A673 (cell line): ENCODE results near the gene FEN1. TPM values are rescaled to one million over a fixed set of nuclear protein-coding genes. Genes with fewer than 3 reads are reported as not detected.
A peak's percentile ranks its signal among the peaks of the same experiment; 100 is the strongest.

Experiments
- BruUV-seq: library from RNA; stranded (reverse); fragments of 400-500 nt; replicated peaks from 2 replicates; lab custom pipeline; 2021; lab: Mats Ljungman, UMichigan
- CTCF ChIA-PET: fragments of 300-600 bp; sonication (Branson Sonifier 250); formaldehyde crosslinking; loops from one replicate; lab custom pipeline; 2022; ENCODE audit warnings: antibody characterized with exemption; lab: Charles Lee
- POLR2A ChIA-PET: fragments of 300-600 bp; sonication (Branson Sonifier 250); formaldehyde crosslinking; loops from one replicate; lab custom pipeline; 2022; ENCODE audit warnings: antibody characterized with exemption; ENCODE audit not compliant: low non-redundant PET; lab: Charles Lee
- DNase-seq: peaks from one replicate; pipeline ENCODE4 v3.0.0-alpha.2; 2015; ENCODE audit warnings: low spot score
- H3K27ac ChIP-seq: fragments of 200-600 bp; sonication (generic); 2 replicates; pipeline ENCODE4 v1.5.1; 2016; ENCODE audit warnings: mixed run types, low read depth, mild to moderate bottlenecking, mixed read lengths, antibody characterized with exemption, low read length; ENCODE audit not compliant: poor library complexity, severe bottlenecking
- H3K27me3 ChIP-seq: fragments of 200-600 bp; sonication (generic); replicated peaks from 2 replicates; pipeline ENCODE4 v1.6.1; 2017; ENCODE audit warnings: mixed run types, low read depth, mild to moderate bottlenecking, mixed read lengths, antibody characterized with exemption, low read length; ENCODE audit not compliant: insufficient read depth, poor library complexity
- H3K36me3 ChIP-seq: fragments of 200-600 bp; sonication (generic); 2 replicates; pipeline ENCODE4 v1.6.1; 2016; ENCODE audit warnings: mixed run types, mild to moderate bottlenecking, mixed read lengths, antibody characterized with exemption, low read length; ENCODE audit not compliant: insufficient read depth, poor library complexity, severe bottlenecking
- H3K4me1 ChIP-seq: fragments of 200-600 bp; sonication (generic); 2 replicates; pipeline ENCODE4 v1.6.1; 2017; ENCODE audit warnings: mixed run types, mild to moderate bottlenecking, mixed read lengths, antibody characterized with exemption, low read length; ENCODE audit not compliant: insufficient read depth, poor library complexity, severe bottlenecking
- H3K4me3 ChIP-seq: fragments of 200-600 bp; sonication (generic); 2 replicates; pipeline ENCODE4 v1.5.1; 2016; ENCODE audit warnings: low read depth, mixed run types, mild to moderate bottlenecking, mixed read lengths, low read length; ENCODE audit not compliant: poor library complexity, severe bottlenecking
- H3K9me3 ChIP-seq: fragments of 200-600 bp; sonication (generic); 2 replicates; pipeline ENCODE4 v1.6.1; 2016; ENCODE audit warnings: mixed run types, low read depth, mild to moderate bottlenecking, mixed read lengths, antibody characterized with exemption, low read length; ENCODE audit not compliant: poor library complexity, severe bottlenecking
- CTCF ChIP-seq: fragments of 300-800, 200-600 bp; sonication (generic); conservative IDR thresholded peaks from 2 replicates; pipeline ENCODE4 v1.5.1; 2017; ENCODE audit warnings: low read depth, mild to moderate bottlenecking, antibody characterized with exemption, low read length, moderate library complexity, mixed read lengths
- EZH2 ChIP-seq: fragments of 200-600 bp; sonication (generic); IDR thresholded peaks from 2 replicates; pipeline ENCODE4 v1.6.1; 2017; ENCODE audit warnings: borderline replicate concordance, low read depth, mild to moderate bottlenecking, mixed read lengths, antibody characterized with exemption, low read length; ENCODE audit not compliant: poor library complexity, severe bottlenecking
- intact Hi-C: fragments of 100-400 bp; cut with micrococcal nuclease; formaldehyde crosslinking; loops from one replicate; pipeline ENCODE4 v1.10.0; 2022; ENCODE audit not compliant: unreplicated experiment
- total RNA-seq: library from RNA; stranded (reverse); gene quantifications from 2 replicates; pipeline ENCODE4 v1.2.3, GENCODE V29; 2021

FEN1 gene
- total RNA-seq, 1 experiment from 2014 or later, result 152 TPM

- Histone ChIP-seq H3K36me3 (peaks cover 97% of the 10 kb centered on the region), H3K27ac (peak overlapping the region; percentile 38), H3K9me3 (no peaks in the 10 kb centered on the region), H3K4me1 (peaks cover 8% of the 10 kb centered on the region), H3K27me3 (no peaks in the 10 kb centered on the region), H3K4me3 (no peak overlapping the region)
- no peak for TF ChIP-seq CTCF
- TF ChIP-seq EZH2, result no peak
- ChIA-PET POLR2A (no interaction called here), CTCF (interaction anchor here (0.7 kb wide), 1 partner anchor 11 kb away, joined by 16 read pairs; no protein-coding TSS in a partner anchor)
- intact Hi-C loops, result loop anchor here (5.0 kb wide), 2 partner anchors 73 to 98 kb away; no protein-coding TSS in a partner anchor
- DNase-seq, result no peak
- BruUV-seq, result no TSS peak
These were observed 7.1 kb downstream of the FEN1 start for GRCh38 chr11:61799665-61800284.

- Histone ChIP-seq H3K27me3 (no peaks in the 10 kb centered on the region), H3K4me3 (no peak overlapping the region), H3K9me3 (no peaks in the 10 kb centered on the region), H3K4me1 (peaks cover 4% of the 10 kb centered on the region), H3K27ac (peak overlapping the region; percentile 38), H3K36me3 (peaks cover 97% of the 10 kb centered on the region)
- ChIA-PET CTCF (no interaction called here), POLR2A (no interaction called here)
- no peak for TF ChIP-seq EZH2
- no peak for TF ChIP-seq CTCF
- intact Hi-C loops, result no loop called here
- BruUV-seq, result no TSS peak
- DNase-seq, result no peak
These were observed 7.9 kb downstream of the FEN1 start for GRCh38 chr11:61800331-61801281.

- H3K36me3 ChIP-seq, result peaks cover 98% of the 10 kb centered on the region
- ChIA-PET POLR2A (no interaction called here), CTCF (no interaction called here)
- peaks cover 4% of the 10 kb centered on the region for H3K4me1 ChIP-seq
- H3K4me3 ChIP-seq, result no peak overlapping the region
- DNase-seq, result no peak
- BruUV-seq, result no TSS peak
- H3K27me3 ChIP-seq, result no peaks in the 10 kb centered on the region
- peak overlapping the region; percentile 12 for H3K27ac ChIP-seq
- TF ChIP-seq CTCF, result no peak
- intact Hi-C loops, result no loop called here
- H3K9me3 ChIP-seq, result no peaks in the 10 kb centered on the region
These were observed 9.9 kb downstream of the FEN1 start for GRCh38 chr11:61802605-61803004.
